Common myeloid progenitor, CD34-positive (primary cell): ENCODE measurements around the gene TGFBR3L.

ENCODE experiments used
- CTCF ChIA-PET: fragments of 350-600 bp; sonication (Branson Sonifier 250); formaldehyde crosslinking; loops from one replicate; lab custom pipeline; 2021; ENCODE audit warnings: antibody characterized with exemption; lab: Charles Lee
- POLR2A ChIA-PET: fragments of 350-600 bp; sonication (Branson Sonifier 250); formaldehyde crosslinking; loops from one replicate; lab custom pipeline; 2021; ENCODE audit warnings: antibody characterized with exemption; lab: Charles Lee
- DNase-seq, 3 donors: peaks; one replicate each; pipeline versions ENCODE4 v3.0.0 to v3.0.0-alpha.2; 2013
- H3K27ac ChIP-seq, 2 experiments: 1 replicate in 1 of 2; 2 replicates in 1 of 2; pipeline ENCODE4 v1.7.0; 2013; ENCODE audit warnings: inconsistent platforms in 2 of 2, low read length in 2 of 2, mild to moderate bottlenecking in 2 of 2, low read depth in 1 of 2, moderate library complexity in 1 of 2; ENCODE audit not compliant: severe bottlenecking in 2 of 2, insufficient read depth in 1 of 2, poor library complexity in 1 of 2
- H3K27me3 ChIP-seq, 5 experiments: replicated peaks in 2 of 5; 1 replicate in 3 of 5; 2 replicates in 2 of 5; pipeline versions ENCODE4 v1.6.1 to v1.7.0; 2013; ENCODE audit warnings: low read length in 4 of 5, mild to moderate bottlenecking in 2 of 5, moderate library complexity in 2 of 5, inconsistent platforms in 1 of 5; ENCODE audit not compliant: insufficient read depth in 5 of 5, control insufficient read depth in 4 of 5
- H3K36me3 ChIP-seq, 4 experiments: 1 replicate in 2 of 4; 2 replicates in 2 of 4; pipeline versions ENCODE4 v1.6.1 to v1.7.0; 2013; ENCODE audit warnings: low read length in 3 of 4, control low read depth in 1 of 4, mild to moderate bottlenecking in 1 of 4; ENCODE audit not compliant: control insufficient read depth in 4 of 4, insufficient read depth in 4 of 4
- H3K4me1 ChIP-seq, 4 experiments: 1 replicate in 3 of 4; 2 replicates in 1 of 4; pipeline versions ENCODE4 v1.6.1 to v1.7.1; 2013; ENCODE audit warnings: low read length in 3 of 4, mild to moderate bottlenecking in 3 of 4, control low read depth in 1 of 4, inconsistent platforms in 1 of 4, moderate library complexity in 1 of 4; ENCODE audit not compliant: control insufficient read depth in 4 of 4, insufficient read depth in 4 of 4; ENCODE audit errors: control extremely low read depth in 1 of 4
- H3K4me3 ChIP-seq, 7 experiments: 1 replicate in 4 of 7; 2 replicates in 3 of 7; pipeline versions ENCODE4 v1.5.1 to v1.7.0; 2013; ENCODE audit warnings: mild to moderate bottlenecking in 7 of 7, low read length in 6 of 7, moderate library complexity in 6 of 7, inconsistent platforms in 2 of 7, low read depth in 2 of 7, control low read depth in 1 of 7; ENCODE audit not compliant: insufficient read depth in 4 of 7, control insufficient read depth in 1 of 7; ENCODE audit errors: extremely low read depth in 1 of 7
- H3K9me3 ChIP-seq, 5 experiments: 1 replicate in 4 of 5; 2 replicates in 1 of 5; pipeline versions ENCODE4 v1.6.1 to v1.7.1; 2013; ENCODE audit warnings: low read length in 4 of 5, mild to moderate bottlenecking in 2 of 5, inconsistent platforms in 1 of 5, low read depth in 1 of 5, moderate library complexity in 1 of 5; ENCODE audit not compliant: control insufficient read depth in 4 of 5, insufficient read depth in 2 of 5; ENCODE audit errors: control extremely low read depth in 1 of 5
- WGBS: methylation state at CpG from one replicate; pipeline ENCODE4 v1.1.5; 2013; ENCODE audit not compliant: insufficient coverage; 5-methylcytosine and 5-hydroxymethylcytosine counted together

TGFBR3L gene

DNA sequence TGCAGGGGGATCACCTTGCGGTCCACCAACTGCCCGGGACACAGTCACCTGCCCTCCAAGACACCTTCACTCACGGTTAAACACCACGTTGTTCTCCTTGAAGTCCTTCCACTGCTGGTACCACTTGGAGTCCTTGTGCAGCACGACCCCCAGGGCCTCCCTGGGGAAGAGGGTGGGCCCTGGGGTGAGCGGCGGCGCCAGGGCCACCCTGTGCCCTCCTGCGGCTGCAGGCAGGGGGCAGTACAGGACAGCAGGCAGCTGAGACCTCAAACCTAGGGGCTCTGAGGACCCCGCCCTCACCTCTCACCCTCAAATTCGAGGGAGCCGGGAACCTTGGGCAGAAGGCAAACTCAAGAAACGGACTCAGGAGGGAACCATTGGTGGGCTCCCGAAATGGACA is 18.8 kb downstream of the TGFBR3L start:
- Histone ChIP-seq H3K27me3 (no peaks in the 10 kb centered on the region), H3K36me3 (peaks cover 15 to 72% (median 55%) of the 10 kb centered on the region in 4 experiments), H3K4me1 (peaks cover 0 to 13% (median 6%) of the 10 kb centered on the region in 4 experiments), H3K27ac (no peak overlapping the region), H3K9me3 (no peaks in the 10 kb centered on the region), H3K4me3 (no peak overlapping the region)
- no peak for DNase-seq
- ChIA-PET CTCF (no interaction called here), POLR2A (no interaction called here)
- 94% methylated on average over 13 of the region's 14 CpGs for WGBS

DNA sequence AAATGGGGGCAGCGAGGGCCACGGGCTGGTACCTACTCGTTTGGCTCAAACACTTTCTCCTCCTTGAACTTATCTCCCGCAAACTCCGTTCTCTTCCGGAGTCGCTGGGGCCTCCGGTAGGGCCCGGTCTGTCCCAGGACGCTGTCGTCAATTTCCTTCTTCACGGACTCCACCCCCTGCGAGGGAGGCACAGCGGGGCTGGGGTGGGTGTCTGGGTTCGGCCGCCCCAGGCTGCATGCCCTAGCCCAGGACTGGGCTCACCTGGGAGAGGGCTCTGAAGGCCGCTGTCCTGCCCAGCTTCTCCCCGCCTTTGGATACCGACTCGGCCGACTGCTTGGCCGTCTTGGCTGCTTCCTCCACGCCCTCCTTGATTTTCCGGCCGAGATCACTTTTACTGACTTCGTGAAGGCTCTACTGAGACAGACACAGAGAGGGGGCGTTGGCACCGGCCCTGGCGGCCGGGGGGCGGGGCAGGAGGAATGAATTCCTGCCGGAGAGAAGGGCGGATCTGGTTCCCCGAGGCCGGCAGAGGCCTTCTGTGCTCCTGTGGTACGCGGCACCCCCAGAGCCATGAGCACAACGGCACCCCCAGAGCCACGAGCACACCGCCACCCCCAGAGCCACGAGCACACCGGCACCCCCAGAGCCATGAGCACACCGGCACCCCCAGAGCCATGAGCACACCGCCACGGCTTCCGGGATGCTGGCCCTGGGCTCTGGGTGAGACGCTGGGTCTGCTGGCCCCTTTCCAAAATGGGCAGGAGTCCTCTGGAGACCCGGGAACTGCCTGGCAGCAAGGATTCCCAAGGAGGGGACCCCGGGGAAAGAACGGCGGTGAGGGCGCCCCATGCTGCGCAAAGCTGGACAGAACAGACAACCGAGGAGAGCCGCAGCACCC is 19.4 kb downstream of the TGFBR3L start:
- WGBS: 97% methylated on average over 45 of the region's 55 CpGs
- Histone ChIP-seq H3K9me3 (no peaks in the 10 kb centered on the region), H3K4me3 (no peak overlapping the region), H3K36me3 (peaks cover 17 to 75% (median 59%) of the 10 kb centered on the region in 4 experiments), H3K4me1 (peaks cover 0 to 10% (median 5%) of the 10 kb centered on the region in 4 experiments), H3K27ac (no peak overlapping the region), H3K27me3 (no peaks in the 10 kb centered on the region)
- CTCF ChIA-PET: no interaction called here
- no peak for DNase-seq
- POLR2A ChIA-PET: interaction anchor here (0.6 kb wide), 1 partner anchor 14 kb away, joined by 3 read pairs; no protein-coding TSS in a partner anchor

DNA sequence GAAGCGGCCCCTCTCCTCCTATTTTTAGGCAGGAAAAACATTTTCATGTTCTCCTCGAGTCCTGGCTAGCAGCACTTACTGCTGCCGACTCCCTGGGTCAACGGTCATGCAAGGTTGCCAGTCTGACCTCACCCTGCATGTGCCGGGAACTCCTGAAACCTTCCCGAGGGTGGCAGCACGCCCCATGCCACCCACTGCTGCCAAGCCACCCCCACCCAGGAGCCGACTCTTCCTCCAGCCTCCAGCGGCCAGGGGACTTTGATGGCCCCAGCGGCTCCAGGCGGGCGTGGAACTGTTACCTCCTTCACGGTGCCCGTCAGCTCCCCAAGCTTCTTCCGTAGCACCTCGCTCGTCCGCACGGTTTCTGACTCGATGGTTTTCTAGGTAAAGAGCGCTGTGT is 20.1 kb downstream of the TGFBR3L start:
- peaks cover 0 to 3% (median 0%) of the 10 kb centered on the region in 4 experiments for H3K4me1 ChIP-seq
- no peaks in the 10 kb centered on the region for H3K9me3 ChIP-seq
- WGBS: 97% methylated on average over 21 of the region's 21 CpGs
- peaks cover 17 to 78% (median 61%) of the 10 kb centered on the region in 4 experiments for H3K36me3 ChIP-seq
- POLR2A ChIA-PET: interaction anchor here (0.6 kb wide), 1 partner anchor 14 kb away, joined by 3 read pairs; no protein-coding TSS in a partner anchor
- DNase-seq: no peak
- no peak overlapping the region for H3K27ac ChIP-seq
- H3K4me3 ChIP-seq: no peak overlapping the region
- H3K27me3 ChIP-seq: no peaks in the 10 kb centered on the region
- CTCF ChIA-PET: interaction anchor here (0.7 kb wide), 1 partner anchor 9 kb away, joined by 3 read pairs; the partner anchor contains the start of gene TIMM44

DNA sequence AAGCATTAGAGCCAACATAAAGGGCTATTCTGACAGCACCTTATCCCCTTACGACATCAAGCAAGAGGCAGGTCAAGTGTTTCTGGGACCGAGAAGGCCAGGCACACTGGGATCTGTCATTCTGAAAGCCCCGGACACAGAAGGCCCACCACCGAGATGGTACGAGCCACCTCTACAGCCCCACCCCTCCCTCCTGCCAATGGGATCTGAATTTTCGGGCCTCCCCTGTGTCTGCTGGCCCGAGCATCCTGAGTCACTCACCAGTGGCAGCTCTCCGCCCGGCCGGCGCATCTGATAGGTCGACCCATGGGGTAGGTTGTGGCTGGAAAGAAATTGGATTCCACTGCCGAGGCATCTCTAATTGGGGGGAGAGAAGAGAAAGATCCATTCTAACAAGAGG is 26.2 kb downstream of the TGFBR3L start:
- WGBS: 95% methylated on average over 5 of the region's 13 CpGs
- peaks cover 12 to 46% (median 31%) of the 10 kb centered on the region in 4 experiments for H3K36me3 ChIP-seq
- no peak overlapping the region for H3K4me3 ChIP-seq
- POLR2A ChIA-PET: no interaction called here
- DNase-seq: no peak
- H3K27me3 ChIP-seq: no peaks in the 10 kb centered on the region
- CTCF ChIA-PET: interaction anchor here (1.0 to 3.2 kb wide), 4 partner anchors 10 to 88 kb away, joined by 3 to 20 read pairs (median 4); no protein-coding TSS in a partner anchor
- no peak overlapping the region for H3K27ac ChIP-seq
- H3K9me3 ChIP-seq: no peaks in the 10 kb centered on the region
- peaks cover 4 to 24% (median 18%) of the 10 kb centered on the region in 4 experiments for H3K4me1 ChIP-seq

GRCh38 chr19:7941895-7942596 is 27.4 kb downstream of the TGFBR3L start:
- DNase-seq: no peak
- CTCF ChIA-PET: interaction anchor here (0.7 to 4.3 kb wide), 5 partner anchors 9 to 261 kb away, joined by 3 to 24 read pairs (median 3); partner anchors contain the start of genes ELAVL1 and TRAPPC5
- Histone ChIP-seq H3K27me3 (no peaks in the 10 kb centered on the region), H3K36me3 (peaks cover 9 to 39% (median 26%) of the 10 kb centered on the region in 4 experiments), H3K4me1 (peaks cover 4 to 24% (median 18%) of the 10 kb centered on the region in 4 experiments), H3K9me3 (no peaks in the 10 kb centered on the region), H3K4me3 (peak overlapping the region in 3 of 7 experiments; percentile 32 to 96 (median 88)), H3K27ac (peak overlapping the region in 1 of 2 experiments; percentile 98)
- POLR2A ChIA-PET: interaction anchor here (0.6 kb wide), 1 partner anchor 172 kb away, joined by 3 read pairs; no protein-coding TSS in a partner anchor
- 96% methylated on average over 18 of the region's 19 CpGs for WGBS

DNA sequence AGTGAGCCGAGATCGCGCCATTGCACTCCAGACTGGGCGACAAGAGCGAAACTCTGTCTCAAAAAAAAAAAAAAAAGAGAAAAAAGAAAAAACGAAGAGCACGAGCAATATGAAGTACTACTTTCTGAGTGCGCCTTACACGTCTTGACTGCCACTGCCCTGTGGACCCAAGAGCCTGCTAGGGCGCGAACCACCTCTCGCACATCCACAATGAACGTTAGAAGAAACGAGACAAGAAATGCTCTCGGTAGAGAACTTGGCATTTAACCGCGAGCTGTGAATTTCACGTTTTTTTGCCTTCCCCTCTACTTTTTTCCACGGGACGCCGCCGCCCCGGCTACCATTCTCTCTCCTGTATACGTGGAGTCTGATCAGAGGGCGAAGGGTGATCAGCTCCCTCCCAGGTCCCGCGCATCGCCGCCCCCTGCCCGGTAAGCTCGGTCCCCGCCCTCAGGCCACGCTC is 28.4 kb downstream of the TGFBR3L start:
- H3K4me3 ChIP-seq: peak overlapping the region; percentile 82 to 98 (median 93)
- DNase-seq: no peak
- CTCF ChIA-PET: interaction anchor here (0.8 to 4.3 kb wide), 13 partner anchors 8 to 309 kb away, joined by 3 to 24 read pairs (median 7); partner anchors contain the start of genes CTXN1 and ELAVL1
- POLR2A ChIA-PET: interaction anchor here (0.6 to 1.9 kb wide), 5 partner anchors 14 to 59 kb away, joined by 3 to 12 read pairs (median 6); partner anchors contain the start of gene SNAPC2
- H3K27ac ChIP-seq: peak overlapping the region; percentile 89 to 98
- H3K9me3 ChIP-seq: no peaks in the 10 kb centered on the region
- peaks cover 6 to 31% (median 19%) of the 10 kb centered on the region in 4 experiments for H3K36me3 ChIP-seq
- WGBS: 4% methylated on average over 31 of the region's 33 CpGs
- peaks cover 4 to 24% (median 18%) of the 10 kb centered on the region in 4 experiments for H3K4me1 ChIP-seq
- H3K27me3 ChIP-seq: no peaks in the 10 kb centered on the region
